ENCODE data around the gene NMU. TPM values are rescaled to one million over a fixed set of nuclear protein-coding genes. Genes with fewer than 3 reads are reported as not detected.

Gene NMU
- total RNA-seq, 3 donors from 2014 or later = 0.81 to 1.5 (median 1.0) TPM

DNA sequence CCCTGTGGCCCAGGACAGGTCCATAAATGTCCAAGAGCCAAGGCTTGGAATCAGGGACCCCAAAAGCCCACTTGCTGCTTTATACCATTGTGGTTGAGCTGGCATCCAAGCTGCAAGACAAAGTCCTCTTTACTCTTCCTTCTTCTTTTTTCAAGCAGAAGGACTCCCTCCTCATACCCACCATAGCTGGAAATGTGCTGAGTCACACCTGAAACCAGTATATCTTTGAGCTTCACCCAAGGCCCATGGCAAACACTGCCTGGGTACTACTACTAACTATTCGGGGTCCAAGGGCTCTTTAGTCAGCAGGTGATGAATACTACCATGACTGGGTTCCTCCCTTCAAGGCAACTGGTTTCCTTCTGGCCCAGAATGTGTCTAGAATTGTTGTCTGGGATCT is 37.3 kb upstream of the NMU start:
- Histone ChIP-seq H3K36me3 (ENCODE audit: low read depth) (no peaks in the 10 kb centered on the region), H3K4me3 (no peak overlapping the region), H3K4me1 (ENCODE audit: low read depth) (no peaks in the 10 kb centered on the region), H3K9me3 (no peaks in the 10 kb centered on the region)
- TF ChIP-seq, protein P1, sequence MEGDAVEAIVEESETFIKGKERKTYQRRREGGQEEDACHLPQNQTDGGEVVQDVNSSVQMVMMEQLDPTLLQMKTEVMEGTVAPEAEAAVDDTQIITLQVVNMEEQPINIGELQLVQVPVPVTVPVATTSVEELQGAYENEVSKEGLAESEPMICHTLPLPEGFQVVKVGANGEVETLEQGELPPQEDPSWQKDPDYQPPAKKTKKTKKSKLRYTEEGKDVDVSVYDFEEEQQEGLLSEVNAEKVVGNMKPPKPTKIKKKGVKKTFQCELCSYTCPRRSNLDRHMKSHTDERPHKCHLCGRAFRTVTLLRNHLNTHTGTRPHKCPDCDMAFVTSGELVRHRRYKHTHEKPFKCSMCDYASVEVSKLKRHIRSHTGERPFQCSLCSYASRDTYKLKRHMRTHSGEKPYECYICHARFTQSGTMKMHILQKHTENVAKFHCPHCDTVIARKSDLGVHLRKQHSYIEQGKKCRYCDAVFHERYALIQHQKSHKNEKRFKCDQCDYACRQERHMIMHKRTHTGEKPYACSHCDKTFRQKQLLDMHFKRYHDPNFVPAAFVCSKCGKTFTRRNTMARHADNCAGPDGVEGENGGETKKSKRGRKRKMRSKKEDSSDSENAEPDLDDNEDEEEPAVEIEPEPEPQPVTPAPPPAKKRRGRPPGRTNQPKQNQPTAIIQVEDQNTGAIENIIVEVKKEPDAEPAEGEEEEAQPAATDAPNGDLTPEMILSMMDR (IDR thresholded peaks at IDR 0.05) = no peak
- intact Hi-C loops (cut with DNase I, micrococcal nuclease) = no loop called here
- ATAC-seq = no peak
- no peak for DNase-seq

DNA sequence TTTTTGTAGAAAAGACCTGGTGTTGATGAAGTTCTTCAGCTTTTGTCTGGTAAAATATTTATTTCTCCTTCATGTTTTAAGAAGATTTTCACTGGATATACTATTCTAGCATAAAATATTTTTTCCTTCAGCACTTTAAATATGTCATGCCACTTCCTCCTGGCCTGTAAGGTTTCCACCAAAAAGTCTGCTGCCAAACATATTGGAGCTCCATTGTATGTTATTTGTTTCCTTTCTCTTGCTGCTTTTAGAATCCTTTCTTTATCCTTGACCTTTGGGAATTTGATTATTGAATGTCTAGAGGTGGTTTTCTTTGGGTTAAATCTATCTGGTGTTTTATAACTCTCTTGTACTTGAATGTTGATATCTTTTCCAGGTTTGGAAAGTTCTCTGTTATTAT is 35.6 kb upstream of the NMU start:
- intact Hi-C loops (cut with DNase I, micrococcal nuclease) = no loop called here

DNA sequence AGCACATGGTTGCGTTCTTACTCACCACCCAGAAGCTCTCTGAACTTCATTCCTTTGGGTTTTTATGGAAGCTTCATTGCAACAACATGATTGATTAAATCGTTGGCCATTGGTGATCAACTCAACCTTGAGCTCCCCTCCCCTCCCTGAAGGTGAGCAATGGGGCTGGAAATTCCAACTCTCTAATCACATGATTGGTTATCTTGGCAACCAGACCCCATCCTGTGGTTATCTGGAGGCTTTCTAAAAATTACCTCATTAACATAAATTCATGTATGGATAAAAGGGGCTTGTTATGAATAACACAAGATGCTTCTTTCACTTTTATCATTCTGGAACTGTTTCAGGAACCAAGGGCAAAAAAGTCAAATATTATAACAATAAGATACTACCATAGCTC is 34.6 kb upstream of the NMU start:
- Histone ChIP-seq H3K4me1 (ENCODE audit: low read depth) (no peaks in the 10 kb centered on the region), H3K9me3 (no peaks in the 10 kb centered on the region), H3K4me3 (no peak overlapping the region), H3K36me3 (ENCODE audit: low read depth) (no peaks in the 10 kb centered on the region)
- ATAC-seq (no peak), DNase-seq (no peak)
- intact Hi-C loops (cut with DNase I, micrococcal nuclease) = no loop called here
- TF ChIP-seq, protein P1 (IDR thresholded peaks at IDR 0.05) = no peak

More for the DNA sequence above, 35.6 kb upstream of the NMU start:
- no peak for DNase-seq
- no peak for ATAC-seq
- Histone ChIP-seq H3K36me3 (ENCODE audit: low read depth) (no peaks in the 10 kb centered on the region), H3K4me1 (ENCODE audit: low read depth) (no peaks in the 10 kb centered on the region), H3K9me3 (no peaks in the 10 kb centered on the region), H3K4me3 (no peak overlapping the region)
- TF ChIP-seq, protein P1 (IDR thresholded peaks at IDR 0.05) = no peak

DNA sequence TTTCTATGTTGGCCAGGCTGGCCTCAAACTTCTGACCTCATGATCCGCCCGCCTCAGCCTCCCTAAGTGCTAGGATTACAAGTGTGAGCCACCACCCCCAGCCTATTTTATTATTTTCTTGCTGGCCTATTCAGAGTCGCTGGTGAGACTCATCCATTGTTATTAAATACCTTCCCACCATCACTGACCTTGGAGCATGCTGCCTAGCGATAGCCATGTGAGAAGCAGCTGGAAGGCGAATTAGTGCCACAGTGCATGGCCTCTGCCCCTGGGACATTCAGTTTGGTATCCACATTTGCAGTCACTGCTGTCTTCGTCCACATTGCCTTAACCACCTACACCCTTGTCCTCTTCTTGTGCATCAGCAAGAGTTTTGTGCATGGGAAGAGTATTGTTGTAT is 32.4 kb upstream of the NMU start:
- H3K4me3 ChIP-seq = no peak overlapping the region
- no peaks in the 10 kb centered on the region for H3K4me1 ChIP-seq (ENCODE audit: low read depth)
- no peaks in the 10 kb centered on the region for H3K9me3 ChIP-seq
- DNase-seq = no peak
- ATAC-seq = no peak
- H3K36me3 ChIP-seq (ENCODE audit: low read depth) = no peaks in the 10 kb centered on the region
- intact Hi-C loops (cut with DNase I, micrococcal nuclease) = no loop called here
- TF ChIP-seq, protein P1 (IDR thresholded peaks at IDR 0.05) = no peak

DNA sequence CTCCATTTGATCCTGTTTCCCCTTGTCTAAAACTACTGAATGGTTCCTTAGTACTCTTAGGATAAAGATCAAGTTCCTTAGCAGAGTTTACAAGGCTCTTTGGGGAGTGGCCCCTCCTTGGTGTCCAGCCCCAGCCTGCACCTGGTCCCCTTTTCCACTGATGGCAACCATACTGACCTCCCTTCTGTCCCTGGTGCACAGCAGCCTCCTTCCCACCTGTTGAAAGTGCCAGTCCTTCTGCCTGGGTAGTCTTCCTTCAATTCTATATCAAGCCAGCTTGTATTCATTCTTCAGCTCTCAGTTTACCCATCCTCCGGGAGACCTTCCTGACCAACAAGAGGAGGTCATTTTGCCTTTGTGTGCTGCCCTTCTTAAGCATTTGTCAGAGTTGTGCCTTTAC is 30.4 kb upstream of the NMU start:
- Histone ChIP-seq H3K4me1 (ENCODE audit: low read depth) (no peaks in the 10 kb centered on the region), H3K4me3 (no peak overlapping the region), H3K9me3 (no peaks in the 10 kb centered on the region), H3K36me3 (ENCODE audit: low read depth) (no peaks in the 10 kb centered on the region)
- DNase-seq (no peak), ATAC-seq (no peak)
- intact Hi-C loops (cut with DNase I, micrococcal nuclease) = no loop called here
- TF ChIP-seq, protein P1 (IDR thresholded peaks at IDR 0.05) = no peak

DNA sequence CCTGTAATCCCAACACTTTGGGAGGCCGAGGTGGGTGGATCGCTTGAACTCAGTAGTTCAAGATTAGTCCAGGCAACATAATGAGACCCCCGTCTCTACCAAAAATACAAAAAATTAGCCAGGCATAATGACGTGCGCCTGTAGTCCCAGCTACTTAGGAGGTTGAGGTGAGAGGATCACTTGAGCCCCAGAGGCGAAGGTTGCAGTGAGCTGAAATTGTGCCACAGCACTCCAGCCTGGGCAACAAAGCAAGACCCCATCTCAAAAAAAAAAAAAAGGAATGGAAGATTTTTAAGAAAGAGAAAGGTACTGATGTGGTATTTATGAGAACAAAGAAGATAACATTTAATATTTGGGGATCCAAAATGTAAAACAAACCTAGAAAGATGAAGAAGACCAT is 27.0 kb upstream of the NMU start:
- no peak for DNase-seq
- TF ChIP-seq, protein P1 (IDR thresholded peaks at IDR 0.05) = no peak
- Histone ChIP-seq H3K36me3 (ENCODE audit: low read depth) (no peaks in the 10 kb centered on the region), H3K9me3 (no peaks in the 10 kb centered on the region), H3K4me3 (no peak overlapping the region), H3K4me1 (ENCODE audit: low read depth) (no peaks in the 10 kb centered on the region)
- intact Hi-C loops (cut with DNase I, micrococcal nuclease) = no loop called here
- ATAC-seq = no peak
